H1 (cell line): ENCODE data around the gene KLHL3. TPM values are rescaled to one million over a fixed set of nuclear protein-coding genes. Genes with fewer than 3 reads are reported as not detected.

ENCODE experiments used
- CTCF ChIA-PET: fragments of 300-600 bp; sonication (Branson Sonifier 250); formaldehyde crosslinking; loops from one replicate; lab custom pipeline; 2021; ENCODE audit not compliant: partially characterized antibody; lab: Charles Lee
- POLR2A ChIA-PET: fragments of 300-600 bp; sonication (Branson Sonifier 250); formaldehyde crosslinking; loops from one replicate; lab custom pipeline; 2021; ENCODE audit warnings: inconsistent platforms; ENCODE audit not compliant: partially characterized antibody; lab: Charles Lee
- DNase-seq, 2 experiments: peaks; one replicate each; pipeline versions ENCODE4 v3.0.0 to v3.0.0-alpha.2; 2010 to 2022; ENCODE audit warnings: low spot score in 2 of 2, low read depth in 1 of 2, mixed read lengths in 1 of 2
- FAIRE-seq: peaks from 2 replicates; lab custom pipeline; 2011; peaks lifted over from hg19 to GRCh38; lab: Jason Lieb, UNC
- H2AFZ ChIP-seq: 2 replicates; pipeline ENCODE4 v1.8.1; 2012; ENCODE audit warnings: low read length, inconsistent platforms
- H2AK5ac ChIP-seq: 2 replicates; pipeline ENCODE4 v1.6.1; 2013; ENCODE audit warnings: low read depth, low read length
- H2BK120ac ChIP-seq: replicated peaks from 2 replicates; pipeline ENCODE3; 2013; ENCODE audit warnings: low read depth, low read length, inconsistent platforms
- H2BK12ac ChIP-seq: 2 replicates; pipeline ENCODE4 v1.6.1; 2013; ENCODE audit warnings: low read depth, low read length
- H2BK15ac ChIP-seq: 2 replicates; pipeline ENCODE4 v1.6.1; 2013; ENCODE audit warnings: low read length
- H2BK20ac ChIP-seq: 2 replicates; pipeline ENCODE4 v1.6.1; 2013; ENCODE audit warnings: low read length
- H2BK5ac ChIP-seq: 2 replicates; pipeline ENCODE4 v1.6.1; 2013; ENCODE audit warnings: low read depth, low read length
- H3K14ac ChIP-seq: 2 replicates; pipeline ENCODE4 v1.6.1; 2013; ENCODE audit warnings: inconsistent platforms; ENCODE audit not compliant: insufficient read length
- H3K18ac ChIP-seq: 2 replicates; pipeline ENCODE4 v1.6.1; 2013; ENCODE audit warnings: low read length; ENCODE audit errors: extremely low read depth
- H3K23ac ChIP-seq: 2 replicates; pipeline ENCODE4 v1.6.1; 2013; ENCODE audit warnings: inconsistent platforms; ENCODE audit not compliant: insufficient read length
- H3K23me2 ChIP-seq: 2 replicates; pipeline ENCODE4 v1.6.1; 2013; ENCODE audit warnings: low read depth, low read length
- H3K27ac ChIP-seq: 2 replicates; pipeline ENCODE4 v1.6.1; 2011; ENCODE audit warnings: low read depth, low read length, inconsistent platforms
- H3K27me3 ChIP-seq, 4 experiments: replicated peaks in 1 of 4; 1 replicate in 1 of 4; 2 replicates in 3 of 4; pipeline versions ENCODE4 v1.6.1 to v1.8.1; 2011 to 2013; ENCODE audit warnings: low read length in 3 of 4, mild to moderate bottlenecking in 3 of 4, inconsistent platforms in 2 of 4, mixed read lengths in 2 of 4, moderate library complexity in 1 of 4; ENCODE audit not compliant: control insufficient read depth in 3 of 4, insufficient read depth in 3 of 4; ENCODE audit errors: extremely low read depth in 1 of 4
- H3K36me3 ChIP-seq, 4 experiments: 2 replicates each; pipeline versions ENCODE4 v1.6.1 to v1.8.1; 2011 to 2013; ENCODE audit warnings: mild to moderate bottlenecking in 4 of 4, low read length in 3 of 4, moderate library complexity in 2 of 4, control low read depth in 1 of 4, inconsistent platforms in 1 of 4; ENCODE audit not compliant: insufficient read depth in 4 of 4, control insufficient read depth in 2 of 4
- H3K4ac ChIP-seq: replicated peaks from 2 replicates; pipeline ENCODE3; 2013; ENCODE audit warnings: low read length, low read depth, mixed read lengths, inconsistent platforms; ENCODE audit not compliant: insufficient read length
- H3K4me1 ChIP-seq, 4 experiments: replicated peaks in 1 of 4; 1 replicate in 1 of 4; 2 replicates in 3 of 4; pipeline versions ENCODE4 v1.6.1 to v1.8.1; 2011 to 2013; ENCODE audit warnings: low read length in 3 of 4, inconsistent platforms in 2 of 4, mixed read lengths in 1 of 4; ENCODE audit not compliant: insufficient read depth in 4 of 4, control insufficient read depth in 3 of 4
- H3K4me2 ChIP-seq, 2 experiments: 2 replicates each; pipeline versions ENCODE4 v1.6.1 to v1.8.1; 2011 to 2013; ENCODE audit warnings: low read depth in 2 of 2, low read length in 2 of 2, control low read depth in 1 of 2, inconsistent platforms in 1 of 2, mild to moderate bottlenecking in 1 of 2; ENCODE audit not compliant: insufficient read depth in 1 of 2
- H3K4me3 ChIP-seq, 4 experiments: fragments of 200-600, 300-600 bp in 1 of 4; sonication (generic), shearing (Covaris generic), sonication (Bioruptor Twin) in 1 of 4; 2 replicates each; pipeline versions ENCODE4 v1.5.1 to v1.8.1; 2011 to 2016; ENCODE audit warnings: low read length in 4 of 4, low read depth in 3 of 4, control low read depth in 2 of 4, inconsistent platforms in 2 of 4, mild to moderate bottlenecking in 2 of 4, mixed read lengths in 1 of 4, moderate library complexity in 1 of 4; ENCODE audit not compliant: insufficient read depth in 2 of 4; ENCODE audit errors: extremely low read depth in 1 of 4
- H3K56ac ChIP-seq: replicated peaks from 2 replicates; pipeline ENCODE3; 2013; ENCODE audit warnings: low read depth, mild to moderate bottlenecking, mixed read lengths, low read length, inconsistent platforms; ENCODE audit not compliant: insufficient read length
- H3K79me1 ChIP-seq: 2 replicates; pipeline ENCODE4 v1.6.1; 2013; ENCODE audit warnings: low read depth, low read length, control low read depth
- H3K79me2 ChIP-seq, 2 experiments: 2 replicates each; pipeline versions ENCODE4 v1.6.1 to v1.8.1; 2012 to 2013; ENCODE audit warnings: low read length in 2 of 2, mild to moderate bottlenecking in 2 of 2, inconsistent platforms in 1 of 2; ENCODE audit not compliant: insufficient read depth in 2 of 2, control insufficient read depth in 1 of 2
- H3K9ac ChIP-seq, 4 experiments: replicated peaks in 1 of 4; 1 replicate in 1 of 4; 2 replicates in 3 of 4; pipeline versions ENCODE4 v1.6.1 to v1.8.1; 2011 to 2013; ENCODE audit warnings: low read depth in 3 of 4, low read length in 3 of 4, control low read depth in 2 of 4, mild to moderate bottlenecking in 2 of 4, moderate library complexity in 2 of 4, inconsistent platforms in 1 of 4; ENCODE audit errors: extremely low read depth in 1 of 4
- H3K9me3 ChIP-seq, 2 experiments: 2 replicates each; pipeline versions ENCODE4 v1.6.1 to v1.8.1; 2012 to 2013; ENCODE audit warnings: mild to moderate bottlenecking in 2 of 2, moderate library complexity in 2 of 2, control low read depth in 1 of 2, inconsistent platforms in 1 of 2, low read depth in 1 of 2, low read length in 1 of 2, mixed read lengths in 1 of 2; ENCODE audit not compliant: insufficient read depth in 2 of 2
- H4K20me1 ChIP-seq, 2 experiments: replicated peaks in 1 of 2; 2 replicates each; pipeline versions ENCODE3 to v1.8.1; 2011 to 2013; ENCODE audit warnings: inconsistent platforms in 2 of 2, low read length in 2 of 2, mild to moderate bottlenecking in 1 of 2; ENCODE audit not compliant: insufficient read depth in 2 of 2, control insufficient read depth in 1 of 2
- H4K5ac ChIP-seq: 2 replicates; pipeline ENCODE4 v1.6.1; 2013; ENCODE audit warnings: low read length, low read depth, mixed read lengths, inconsistent platforms; ENCODE audit not compliant: insufficient read length
- H4K8ac ChIP-seq: 2 replicates; pipeline ENCODE4 v1.8.0; 2013; ENCODE audit warnings: mild to moderate bottlenecking, moderate library complexity, low read length, inconsistent platforms; ENCODE audit not compliant: insufficient read depth; ENCODE audit errors: extremely low read depth
- H4K91ac ChIP-seq: replicated peaks from 2 replicates; pipeline ENCODE3; 2013; ENCODE audit warnings: low read length, mixed read lengths, inconsistent platforms; ENCODE audit not compliant: insufficient read length
- BACH1 ChIP-seq: IDR thresholded peaks from 2 replicates; pipeline ENCODE4 v1.6.1; 2012; ENCODE audit warnings: low read length, improper control_type of control experiment
- E2F6 ChIP-seq: IDR thresholded peaks from 2 replicates; pipeline ENCODE4 v1.6.1; 2012; ENCODE audit warnings: inconsistent platforms
- KDM5A ChIP-seq: fragments of 200-600 bp; IDR thresholded peaks from 2 replicates; pipeline ENCODE4 v1.7.1; 2012; ENCODE audit warnings: mild to moderate bottlenecking, low read length, inconsistent platforms, mixed read lengths
- MAFK ChIP-seq: IDR thresholded peaks from 2 replicates; pipeline ENCODE4 v1.6.1; 2012; ENCODE audit warnings: low read depth, mild to moderate bottlenecking, improper control_type of control experiment, low read length
- POLR2A ChIP-seq, 2 experiments: IDR thresholded peaks; 1 replicate in 1 of 2; 2 replicates in 1 of 2; pipeline ENCODE4 v1.6.1; 2011; ENCODE audit warnings: low read depth in 2 of 2, low read length in 2 of 2, mild to moderate bottlenecking in 2 of 2; ENCODE audit errors: control extremely low read depth in 1 of 2
- RAD21 ChIP-seq, 2 experiments: IDR thresholded peaks in 1 of 2; conservative IDR thresholded peaks in 1 of 2; 2 replicates each; pipeline ENCODE4 v1.6.1; 2011; ENCODE audit warnings: low read depth in 2 of 2, low read length in 2 of 2, improper control_type of control experiment in 1 of 2, inconsistent platforms in 1 of 2, mild to moderate bottlenecking in 1 of 2, moderate library complexity in 1 of 2
- RFX5 ChIP-seq: IDR thresholded peaks from 2 replicates; pipeline ENCODE4 v1.6.1; 2011; ENCODE audit warnings: low read depth, low read length, improper control_type of control experiment, borderline replicate concordance
- SIN3A ChIP-seq, 2 experiments: IDR thresholded peaks in 1 of 2; conservative IDR thresholded peaks in 1 of 2; 2 replicates each; pipeline ENCODE4 v1.6.1; 2011 to 2012; ENCODE audit warnings: low read length in 2 of 2, improper control_type of control experiment in 1 of 2, low read depth in 1 of 2, mild to moderate bottlenecking in 1 of 2
- SP2 ChIP-seq: IDR thresholded peaks from 2 replicates; pipeline ENCODE4 v1.6.1; 2012; ENCODE audit warnings: mild to moderate bottlenecking, low read length, inconsistent platforms
- TAF1 ChIP-seq: IDR thresholded peaks from 2 replicates; pipeline ENCODE4 v1.6.1; 2011; ENCODE audit warnings: mild to moderate bottlenecking, low read depth, low read length
- TAF7 ChIP-seq: optimal IDR thresholded peaks from 2 replicates; pipeline ENCODE3; 2011; ENCODE audit warnings: low read depth, mild to moderate bottlenecking, inconsistent platforms, low read length, moderate library complexity, borderline replicate concordance
- WGBS, 2 experiments: shearing (Covaris generic) in 1 of 2; methylation state at CpG; one replicate each; pipeline versions ENCODE4 v1.1.6 to v1.1.7; 2013 to 2015; ENCODE audit warnings: low lambda C conversion rate in 2 of 2, mixed read lengths in 2 of 2, inconsistent platforms in 1 of 2, low coverage in 1 of 2, missing lambda C conversion rate in 1 of 2; ENCODE audit not compliant: insufficient replicate concordance in 2 of 2, insufficient coverage in 1 of 2, insufficient read length in 1 of 2; ENCODE audit errors: extremely low coverage in 1 of 2, missing lambda C conversion rate in 1 of 2; 5-methylcytosine and 5-hydroxymethylcytosine counted together
- polyA plus RNA-seq, 7 experiments: library from polyadenylated mRNA; depleted of rRNA in 3 of 7; stranded (reverse) in 5 of 7; unstranded in 2 of 7; fragments of >200 nt in 5 of 7; fragments of 200-250 nt in 2 of 7; gene quantifications; 1 replicate in 5 of 7; 2 replicates in 1 of 7; 4 replicates in 1 of 7; pipeline versions ENCODE4 v1.2.1 to v1.2.3, GENCODE V29; 2011 to 2013; ENCODE audit warnings: missing spikeins in 2 of 7, mixed read lengths in 2 of 7
- total RNA-seq: library from RNA; stranded (reverse); fragmentation: NEBNext Ultra II Directional; extraction: Animal tissue kit (Norgen Biotek cat#: 25700); gene quantifications from 2 replicates; pipeline ENCODE4 v1.2.1, GENCODE V29; 2021
- TF ChIP-seq, protein P1 (sequence below): IDR thresholded peaks from 2 replicates; pipeline ENCODE4 v1.6.1; 2012; ENCODE audit warnings: inconsistent platforms

KLHL3 gene
- total and polyA plus RNA-seq, 2 of the 8 experiments (the other 6 are each of a cell fraction or from before 2014, with no cell fraction given): 7.4 to 13.7 TPM

- ChIA-PET POLR2A (interaction anchor here (1.4 kb wide), 1 partner anchor 139 kb away, joined by 4 read pairs; the partner anchor contains the start of gene HNRNPA0), CTCF (interaction anchor here (0.6 to 3.5 kb wide), 4 partner anchors 10 to 763 kb away, joined by 3 to 19 read pairs (median 4); no protein-coding TSS in a partner anchor)
- Histone ChIP-seq H3K36me3 (no peaks in the 10 kb centered on the region), H2BK15ac (no peak overlapping the region), H2BK120ac (no peak overlapping the region), H4K8ac (no peak overlapping the region), H3K79me2 (no peaks in the 10 kb centered on the region), H3K56ac (no peak overlapping the region), H3K9me3 (no peaks in the 10 kb centered on the region), H2BK12ac (no peak overlapping the region), H4K5ac (no peak overlapping the region), H2BK20ac (no peak overlapping the region), H3K23me2 (no peaks in the 10 kb centered on the region), H3K79me1 (no peaks in the 10 kb centered on the region; the same call in 1 of the 2 replicates), H3K14ac (no peak overlapping the region), H2AFZ (no peak overlapping the region), H4K20me1 (peaks cover 0 to 2% of the 10 kb centered on the region in 2 experiments), H3K27ac (no peak overlapping the region), H3K4ac (no peak overlapping the region), H4K91ac (no peak overlapping the region), H3K23ac (no peak overlapping the region), H3K4me1 (peaks cover 0 to 4% (median 0%) of the 10 kb centered on the region in 4 experiments; a peak in 1 of 7 replicates), H3K9ac (no peak overlapping the region)
- FAIRE-seq: no peak
- DNase-seq: no peak
- TF ChIP-seq TAF1 (no peak), POLR2A (IDR thresholded peaks at IDR 0.05; ENCODE audit: control extremely low read depth in 1 of 2, low read depth in 2 of 2, low read length in 2 of 2) (no peak), SIN3A (conservative IDR thresholded peaks at IDR 0.05 in 1 of 2, IDR thresholded peaks at IDR 0.05 in 1 of 2; ENCODE audit: low read depth in 1 of 2, low read length in 2 of 2) (no peak), SP2 (no peak), TAF7 (no peak), RFX5 (no peak), RAD21 (IDR thresholded peaks at IDR 0.05 in 1 of 2, conservative IDR thresholded peaks at IDR 0.05 in 1 of 2; ENCODE audit: low read depth in 2 of 2, low read length in 2 of 2) (no peak), MAFK (no peak), E2F6 (no peak), BACH1 (no peak), KDM5A (no peak)
- TF ChIP-seq, protein P1, sequence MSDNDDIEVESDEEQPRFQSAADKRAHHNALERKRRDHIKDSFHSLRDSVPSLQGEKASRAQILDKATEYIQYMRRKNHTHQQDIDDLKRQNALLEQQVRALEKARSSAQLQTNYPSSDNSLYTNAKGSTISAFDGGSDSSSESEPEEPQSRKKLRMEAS: no peak
- TF ChIP-seq, all 59 proteins: peak for 0
- H3K18ac ChIP-seq: no peak overlapping the region
- H3K4me2 ChIP-seq: no peak overlapping the region
- H3K27me3 ChIP-seq: no peaks in the 10 kb centered on the region
- H3K4me3 ChIP-seq: no peak overlapping the region
- WGBS, 2 experiments: 87% methylated on average over 1 of the region's 5 CpGs; no CpG with 5 or more reads in 1 of the 2 experiments
- no peak overlapping the region for H2BK5ac ChIP-seq
- H2AK5ac ChIP-seq: no peak overlapping the region
Observed at GRCh38 chr5:137615171-137615775, 120.6 kb downstream of the KLHL3 start.
